Measurements from ENCODE around the gene APOC3. TPM values are rescaled to one million over a fixed set of nuclear protein-coding genes. Genes with fewer than 3 reads are reported as not detected.
A peak's percentile ranks its signal among the peaks of the same experiment; 100 is the strongest.

The APOC3 gene
- total and polyA plus RNA-seq, 2 of the 4 experiments (the other 2 are of a cell fraction): not detected

DNA sequence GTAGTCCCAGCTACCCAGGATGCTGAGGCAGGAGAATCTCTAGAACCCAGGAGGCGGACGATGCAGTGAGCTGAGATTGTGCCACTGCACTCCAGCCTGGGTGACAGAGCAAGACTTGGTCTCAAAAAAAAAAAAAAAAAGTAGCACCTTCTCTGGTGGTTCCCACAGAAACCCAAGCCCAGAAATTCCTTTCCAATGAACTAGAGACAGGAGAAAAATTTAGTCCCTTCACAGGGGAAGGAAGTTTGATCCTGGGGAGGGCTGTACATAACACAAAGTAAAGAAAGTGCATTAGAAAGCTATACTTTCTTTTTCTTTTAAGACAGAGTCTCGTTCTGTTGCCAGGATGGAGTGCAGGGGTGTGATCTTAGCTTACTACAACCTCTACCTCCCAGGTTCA lies 33.2 kb downstream of the APOC3 start:
- no peak overlapping the region for H3K14ac ChIP-seq (replicated peaks; ENCODE audit: low read depth, low read length)
- TF ChIP-seq MAFK (IDR thresholded peaks at IDR 0.05; ENCODE audit: low read depth, low read length) (no peak), RFX5 (IDR thresholded peaks at IDR 0.05; ENCODE audit: low read depth, low read length) (no peak), BHLHE40 (IDR thresholded peaks at IDR 0.05; ENCODE audit: low read depth, low read length) (no peak), POLR2A (IDR thresholded peaks at IDR 0.05; ENCODE audit: low read depth, low read length) (no peak), RCOR1 (IDR thresholded peaks at IDR 0.05; ENCODE audit: insufficient replicate concordance, low read length) (no peak)
- TF ChIP-seq, protein P1, sequence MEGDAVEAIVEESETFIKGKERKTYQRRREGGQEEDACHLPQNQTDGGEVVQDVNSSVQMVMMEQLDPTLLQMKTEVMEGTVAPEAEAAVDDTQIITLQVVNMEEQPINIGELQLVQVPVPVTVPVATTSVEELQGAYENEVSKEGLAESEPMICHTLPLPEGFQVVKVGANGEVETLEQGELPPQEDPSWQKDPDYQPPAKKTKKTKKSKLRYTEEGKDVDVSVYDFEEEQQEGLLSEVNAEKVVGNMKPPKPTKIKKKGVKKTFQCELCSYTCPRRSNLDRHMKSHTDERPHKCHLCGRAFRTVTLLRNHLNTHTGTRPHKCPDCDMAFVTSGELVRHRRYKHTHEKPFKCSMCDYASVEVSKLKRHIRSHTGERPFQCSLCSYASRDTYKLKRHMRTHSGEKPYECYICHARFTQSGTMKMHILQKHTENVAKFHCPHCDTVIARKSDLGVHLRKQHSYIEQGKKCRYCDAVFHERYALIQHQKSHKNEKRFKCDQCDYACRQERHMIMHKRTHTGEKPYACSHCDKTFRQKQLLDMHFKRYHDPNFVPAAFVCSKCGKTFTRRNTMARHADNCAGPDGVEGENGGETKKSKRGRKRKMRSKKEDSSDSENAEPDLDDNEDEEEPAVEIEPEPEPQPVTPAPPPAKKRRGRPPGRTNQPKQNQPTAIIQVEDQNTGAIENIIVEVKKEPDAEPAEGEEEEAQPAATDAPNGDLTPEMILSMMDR (conservative IDR thresholded peaks at IDR 0.05; ENCODE audit: low read depth, low read length): no peak
- H3K4me3 ChIP-seq (ENCODE audit: insufficient read depth, low read depth, low read length): no peak overlapping the region
- BruUV-seq (replicated peaks): no TSS peak
- no peak overlapping the region for H4K5ac ChIP-seq (ENCODE audit: low read depth, low read length)
- no peaks in the 10 kb centered on the region for H4K20me1 ChIP-seq (ENCODE audit: insufficient read depth, low read length)
- no peak overlapping the region for H2AK5ac ChIP-seq (ENCODE audit: low read depth, low read length)
- POLR2A ChIA-PET (ENCODE audit: unreplicated experiment): no interaction called here
- no peak overlapping the region for H4K91ac ChIP-seq (ENCODE audit: insufficient read depth, low read depth, low read length)
- no peak overlapping the region for H2BK5ac ChIP-seq (ENCODE audit: low read depth, low read length, poor library complexity, severe bottlenecking)
- H2BK20ac ChIP-seq (ENCODE audit: low read depth, low read length): no peak overlapping the region
- intact Hi-C loops (cut with micrococcal nuclease): no loop called here
- CTCF ChIA-PET: interaction anchor here (1.4 to 1.7 kb wide), 2 partner anchors 17 to 72 kb away, joined by 4 to 5 read pairs; partner anchors contain the start of gene APOA5
- H3K9me1 ChIP-seq (ENCODE audit: insufficient read depth, low read length): peaks cover 14% of the 10 kb centered on the region
- H3K23ac ChIP-seq (ENCODE audit: low read depth, low read length): no peak overlapping the region
- no peak overlapping the region for H2BK15ac ChIP-seq (ENCODE audit: low read depth, low read length)
- 93% methylated on average over 2 of the region's 3 CpGs; no CpG with 5 or more reads in 1 of the 2 experiments for WGBS, 2 experiments (ENCODE audit: extremely low coverage in 2 of 2, insufficient read length in 1 of 2)
- dilution Hi-C loops (cut with HindIII; ENCODE audit: low sequenced_read_pairs, unreplicated experiment): no loop called here
- peaks cover 43% of the 10 kb centered on the region for H3K36me3 ChIP-seq (ENCODE audit: control insufficient read depth, insufficient read depth, low read length)
- ATAC-seq (ENCODE audit: low read depth): no peak; the same call in 1 of the 2 replicates
- in situ Hi-C loops (cut with MboI; ENCODE audit: low sequenced_read_pairs): no loop called here
- H3K79me1 ChIP-seq (ENCODE audit: low read depth in 1 of 2, low read length in 2 of 2): no peaks in the 10 kb centered on the region
- H2AFZ ChIP-seq (replicated peaks; ENCODE audit: low read length, poor library complexity): no peak overlapping the region
- H3K27me3 ChIP-seq (ENCODE audit: control insufficient read depth, insufficient read depth, low read length): no peaks in the 10 kb centered on the region
- DNase-seq: peak; percentile 34
- no peaks in the 10 kb centered on the region for H3K9me3 ChIP-seq (ENCODE audit: control insufficient read depth, insufficient read depth, low read length)
- H3K18ac ChIP-seq (ENCODE audit: low read depth, low read length): no peak overlapping the region
- H3K9ac ChIP-seq (ENCODE audit: low read depth, low read length): no peak overlapping the region
- no peak overlapping the region for H4K8ac ChIP-seq (ENCODE audit: low read depth in 2 of 2, low read length in 2 of 2)
- no peak overlapping the region for H3K4ac ChIP-seq (ENCODE audit: low read depth, low read length)
- no peak overlapping the region for H2BK120ac ChIP-seq (ENCODE audit: low read depth, low read length)
- no peak overlapping the region for H2AK9ac ChIP-seq (replicated peaks; ENCODE audit: low read depth, low read length, poor library complexity)
- H3K27ac ChIP-seq (ENCODE audit: insufficient read depth, low read length): no peak overlapping the region
- H3K56ac ChIP-seq (ENCODE audit: extremely low read depth, insufficient read depth, low read length): no peak overlapping the region
- peaks cover 14% of the 10 kb centered on the region for H3K4me1 ChIP-seq (ENCODE audit: control insufficient read depth, insufficient read depth, low read length)
- H3K4me2 ChIP-seq (ENCODE audit: low read depth, low read length): no peak overlapping the region; the same call in 1 of the 2 replicates
